Keratinocyte (primary cell): ENCODE measurements around the gene SCAMP2. TPM values are rescaled to one million over a fixed set of nuclear protein-coding genes. Genes with fewer than 3 reads are reported as not detected.
A peak's percentile ranks its signal among the peaks of the same experiment; 100 is the strongest.

ENCODE experiments used
- DNase-seq: peaks from one replicate; pipeline ENCODE4 v3.0.0-alpha.2; 2011; ENCODE audit warnings: low read depth, missing footprints, low spot score
- FAIRE-seq: peaks from 2 replicates; lab custom pipeline; 2011; peaks lifted over from hg19 to GRCh38; lab: Jason Lieb, UNC
- H2AFZ ChIP-seq: 2 replicates; pipeline ENCODE4 v1.6.0; 2012; ENCODE audit warnings: low read length, control low read depth, inconsistent platforms; ENCODE audit not compliant: control insufficient read depth
- H3K27ac ChIP-seq: 2 replicates; pipeline ENCODE4 v1.5.1; 2011; ENCODE audit warnings: low read length; ENCODE audit not compliant: control insufficient read depth, insufficient read depth
- H3K27me3 ChIP-seq: 3 replicates; pipeline ENCODE4 v1.6.0; 2011; ENCODE audit warnings: low read length; ENCODE audit not compliant: control insufficient read depth, insufficient read depth; ENCODE audit errors: extremely low read depth
- H3K36me3 ChIP-seq, 2 experiments: 2 replicates in 1 of 2; 3 replicates in 1 of 2; pipeline ENCODE4 v1.5.1; 2011; ENCODE audit warnings: low read length in 2 of 2, mild to moderate bottlenecking in 1 of 2; ENCODE audit not compliant: control insufficient read depth in 2 of 2, insufficient read depth in 2 of 2; ENCODE audit errors: extremely low read depth in 1 of 2
- H3K4me1 ChIP-seq: 3 replicates; pipeline ENCODE4 v1.5.1; 2011; ENCODE audit warnings: low read length; ENCODE audit not compliant: control insufficient read depth, insufficient read depth; ENCODE audit errors: extremely low read depth
- H3K4me2 ChIP-seq: 3 replicates; pipeline ENCODE4 v1.6.0; 2011; ENCODE audit warnings: low read depth, low read length; ENCODE audit not compliant: control insufficient read depth, insufficient read depth; ENCODE audit errors: extremely low read depth
- H3K4me3 ChIP-seq, 3 experiments: fragments of 200-600 bp in 1 of 3; sonication (generic) in 1 of 3; 2 replicates in 2 of 3; 3 replicates in 1 of 3; pipeline ENCODE4 v1.5.1; 2011 to 2016; ENCODE audit warnings: low read length in 3 of 3, mild to moderate bottlenecking in 3 of 3, control low read depth in 2 of 3, inconsistent platforms in 1 of 3, low read depth in 1 of 3, mixed read lengths in 1 of 3, mixed run types in 1 of 3, moderate library complexity in 1 of 3; ENCODE audit not compliant: control insufficient read depth in 2 of 3, insufficient read depth in 2 of 3; ENCODE audit errors: extremely low read depth in 1 of 3
- H3K79me2 ChIP-seq: 2 replicates; pipeline ENCODE4 v1.6.0; 2012; ENCODE audit warnings: low read length; ENCODE audit not compliant: control insufficient read depth, insufficient read depth
- H3K9ac ChIP-seq: 3 replicates; pipeline ENCODE4 v1.6.0; 2011; ENCODE audit warnings: low read length; ENCODE audit not compliant: control insufficient read depth, insufficient read depth; ENCODE audit errors: extremely low read depth
- H3K9me1 ChIP-seq: 3 replicates; pipeline ENCODE4 v1.6.0; 2011; ENCODE audit warnings: low read length; ENCODE audit not compliant: control insufficient read depth, insufficient read depth; ENCODE audit errors: extremely low read depth
- H3K9me3 ChIP-seq: 2 replicates; pipeline ENCODE4 v1.5.1; 2012; ENCODE audit warnings: low read depth, low read length; ENCODE audit not compliant: control insufficient read depth
- H4K20me1 ChIP-seq: 3 replicates; pipeline ENCODE4 v1.6.0; 2011; ENCODE audit warnings: low read length; ENCODE audit not compliant: control insufficient read depth, insufficient read depth; ENCODE audit errors: extremely low read depth
- EZH2 ChIP-seq: IDR thresholded peaks from one replicate; pipeline ENCODE4 v1.6.1; 2012; ENCODE audit warnings: inconsistent platforms, mild to moderate bottlenecking, low read length, moderate library complexity
- dilution Hi-C: fragments of 300-500 bp; cut with MboI; formaldehyde crosslinking; loops from one replicate; pipeline ENCODE4 v1.7.0; 2020; ENCODE audit warnings: low sequenced_read_pairs; ENCODE audit not compliant: extremely low pct_ligation_motif_present
- polyA plus RNA-seq, 5 experiments: library from polyadenylated mRNA; depleted of rRNA in 3 of 5; stranded (reverse) in 3 of 5; stranded (forward) in 1 of 5; unstranded in 1 of 5; fragments of >200 nt; gene quantifications; 1 replicate in 1 of 5; 2 replicates in 3 of 5; 3 replicates in 1 of 5; pipeline versions ENCODE4 v1.2.1 to v1.2.3, GENCODE V29; 2011 to 2012; ENCODE audit warnings: missing spikeins in 2 of 5, low read depth in 1 of 5, low replicate concordance in 1 of 5
- TF ChIP-seq, protein P1 (sequence below), 3 experiments: IDR thresholded peaks in 1 of 3; conservative IDR thresholded peaks in 1 of 3; optimal IDR thresholded peaks in 1 of 3; 2 replicates in 2 of 3; 3 replicates in 1 of 3; pipeline versions ENCODE3 to v1.5.1; 2011; ENCODE audit warnings: low read length in 3 of 3, mild to moderate bottlenecking in 3 of 3, moderate library complexity in 2 of 3, control low read depth in 1 of 3, inconsistent platforms in 1 of 3; ENCODE audit not compliant: insufficient read depth in 2 of 3; ENCODE audit errors: extremely low read depth in 1 of 3

The SCAMP2 gene
- polyA plus RNA-seq, 1 donor (not counting 4 experiments of a cell fraction or from before 2014, with no cell fraction given), result 72.8 TPM

DNA sequence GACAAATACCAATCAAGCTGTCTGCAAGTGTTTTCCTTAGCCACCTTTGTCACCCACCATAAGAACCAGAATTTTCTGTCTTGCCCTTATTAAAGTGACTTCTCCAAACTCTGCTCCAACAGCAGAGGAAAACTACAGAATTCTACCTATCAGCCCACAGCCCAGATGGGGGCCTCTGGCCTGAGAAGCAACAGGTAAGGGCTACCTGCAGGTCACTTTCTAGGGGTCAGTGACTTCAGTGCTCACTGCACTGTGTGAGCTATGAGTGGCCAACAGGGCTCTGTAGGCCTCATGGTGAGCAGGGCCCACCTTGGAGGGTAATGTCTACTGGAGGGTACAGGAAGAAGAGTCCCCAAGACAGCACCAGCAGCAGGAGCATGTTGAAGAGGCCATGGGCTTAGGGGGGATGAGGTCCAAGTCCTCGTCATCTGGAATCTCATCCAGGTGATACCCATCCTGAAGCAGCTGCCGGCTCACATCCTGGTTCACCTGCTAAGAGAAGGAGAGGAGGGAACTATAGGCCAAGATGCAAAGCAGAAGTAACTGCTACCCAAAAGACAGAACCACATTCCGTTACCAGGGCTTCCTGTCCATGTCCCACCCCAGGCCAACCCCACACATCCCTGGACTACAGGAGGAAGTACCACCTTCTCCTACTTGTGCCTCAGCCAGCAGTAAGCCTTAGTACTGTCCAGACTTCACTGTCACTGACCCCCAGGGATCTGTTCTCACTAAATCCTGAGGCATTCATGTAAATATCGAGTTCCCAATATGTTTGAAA is 29.3 kb upstream of the SCAMP2 start:
- TF ChIP-seq EZH2, result no peak
- TF ChIP-seq, protein P1, sequence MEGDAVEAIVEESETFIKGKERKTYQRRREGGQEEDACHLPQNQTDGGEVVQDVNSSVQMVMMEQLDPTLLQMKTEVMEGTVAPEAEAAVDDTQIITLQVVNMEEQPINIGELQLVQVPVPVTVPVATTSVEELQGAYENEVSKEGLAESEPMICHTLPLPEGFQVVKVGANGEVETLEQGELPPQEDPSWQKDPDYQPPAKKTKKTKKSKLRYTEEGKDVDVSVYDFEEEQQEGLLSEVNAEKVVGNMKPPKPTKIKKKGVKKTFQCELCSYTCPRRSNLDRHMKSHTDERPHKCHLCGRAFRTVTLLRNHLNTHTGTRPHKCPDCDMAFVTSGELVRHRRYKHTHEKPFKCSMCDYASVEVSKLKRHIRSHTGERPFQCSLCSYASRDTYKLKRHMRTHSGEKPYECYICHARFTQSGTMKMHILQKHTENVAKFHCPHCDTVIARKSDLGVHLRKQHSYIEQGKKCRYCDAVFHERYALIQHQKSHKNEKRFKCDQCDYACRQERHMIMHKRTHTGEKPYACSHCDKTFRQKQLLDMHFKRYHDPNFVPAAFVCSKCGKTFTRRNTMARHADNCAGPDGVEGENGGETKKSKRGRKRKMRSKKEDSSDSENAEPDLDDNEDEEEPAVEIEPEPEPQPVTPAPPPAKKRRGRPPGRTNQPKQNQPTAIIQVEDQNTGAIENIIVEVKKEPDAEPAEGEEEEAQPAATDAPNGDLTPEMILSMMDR (optimal IDR thresholded peaks at IDR 0.05 in 1 of 3, IDR thresholded peaks at IDR 0.05 in 1 of 3, conservative IDR thresholded peaks at IDR 0.05 in 1 of 3; ENCODE audit: extremely low read depth in 1 of 3, insufficient read depth in 2 of 3, low read length in 3 of 3), result no peak
- no peaks in the 10 kb centered on the region for H3K9me3 ChIP-seq
- peaks cover 33 to 39% of the 10 kb centered on the region in 2 experiments for H3K36me3 ChIP-seq
- peaks cover 5% of the 10 kb centered on the region for H3K9me1 ChIP-seq
- no peak overlapping the region for H3K27ac ChIP-seq
- dilution Hi-C loops, result no loop called here
- H3K79me2 ChIP-seq, result peaks cover 22% of the 10 kb centered on the region
- H4K20me1 ChIP-seq, result no peaks in the 10 kb centered on the region
- FAIRE-seq (no peak), DNase-seq (no peak)
- H3K4me2 ChIP-seq, result no peak overlapping the region
- H3K4me3 ChIP-seq, result no peak overlapping the region
- H3K27me3 ChIP-seq, result no peaks in the 10 kb centered on the region
- no peak overlapping the region for H3K9ac ChIP-seq
- H3K4me1 ChIP-seq, result peaks cover 10% of the 10 kb centered on the region
- H2AFZ ChIP-seq, result no peak overlapping the region

- dilution Hi-C loops, result no loop called here
- no peak overlapping the region for H3K4me3 ChIP-seq
- no peaks in the 10 kb centered on the region for H4K20me1 ChIP-seq
- no peak for TF ChIP-seq EZH2
- TF ChIP-seq, protein P1 (optimal IDR thresholded peaks at IDR 0.05 in 1 of 3, IDR thresholded peaks at IDR 0.05 in 1 of 3, conservative IDR thresholded peaks at IDR 0.05 in 1 of 3; ENCODE audit: extremely low read depth in 1 of 3, insufficient read depth in 2 of 3, low read length in 3 of 3), result peak; percentile 53 to 85 (median 78)
- DNase-seq (no peak), FAIRE-seq (no peak)
- peaks cover 4% of the 10 kb centered on the region for H3K4me1 ChIP-seq
- peaks cover 33 to 39% of the 10 kb centered on the region in 2 experiments for H3K36me3 ChIP-seq
- H3K9me1 ChIP-seq, result peaks cover 5% of the 10 kb centered on the region
- H3K4me2 ChIP-seq, result no peak overlapping the region
- no peak overlapping the region for H2AFZ ChIP-seq
- H3K9me3 ChIP-seq, result no peaks in the 10 kb centered on the region
- no peaks in the 10 kb centered on the region for H3K27me3 ChIP-seq
- no peak overlapping the region for H3K9ac ChIP-seq
- no peak overlapping the region for H3K27ac ChIP-seq
- H3K79me2 ChIP-seq, result peaks cover 22% of the 10 kb centered on the region
These were observed 28.5 kb upstream of the SCAMP2 start for GRCh38 chr15:74901612-74902063.
